Globus pallidus (tissue), 1 donor: ENCODE data around the gene TSPAN16.

ENCODE experiments used
- DNase-seq: peaks from one replicate; pipeline ENCODE4 v3.0.0-alpha.2; 2015; ENCODE audit warnings: low spot score

TSPAN16 gene

GRCh38 chr19:11268783-11269267, 27.1 kb upstream of the TSPAN16 start:
- peak; percentile 24 for DNase-seq

DNA sequence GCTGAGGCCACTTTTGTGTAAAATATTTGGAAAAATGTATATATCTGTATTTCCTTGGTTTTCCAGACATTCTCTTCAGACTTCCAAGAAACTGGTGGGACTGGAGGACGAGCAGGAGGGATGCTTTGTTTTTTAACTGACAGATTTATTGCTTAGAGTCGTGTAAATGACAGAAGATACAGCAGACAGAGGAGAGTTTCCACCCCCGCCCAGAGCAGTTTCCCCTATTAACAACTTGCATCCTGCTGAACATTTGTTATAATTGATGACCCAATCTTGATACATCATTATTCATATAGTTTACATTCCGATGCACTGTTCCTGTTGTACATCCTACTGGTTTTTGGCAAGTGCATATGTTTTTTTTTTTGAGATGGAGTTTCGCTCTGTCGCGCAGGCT, 26.6 kb upstream of the TSPAN16 start:
- DNase-seq, result no peak

DNA sequence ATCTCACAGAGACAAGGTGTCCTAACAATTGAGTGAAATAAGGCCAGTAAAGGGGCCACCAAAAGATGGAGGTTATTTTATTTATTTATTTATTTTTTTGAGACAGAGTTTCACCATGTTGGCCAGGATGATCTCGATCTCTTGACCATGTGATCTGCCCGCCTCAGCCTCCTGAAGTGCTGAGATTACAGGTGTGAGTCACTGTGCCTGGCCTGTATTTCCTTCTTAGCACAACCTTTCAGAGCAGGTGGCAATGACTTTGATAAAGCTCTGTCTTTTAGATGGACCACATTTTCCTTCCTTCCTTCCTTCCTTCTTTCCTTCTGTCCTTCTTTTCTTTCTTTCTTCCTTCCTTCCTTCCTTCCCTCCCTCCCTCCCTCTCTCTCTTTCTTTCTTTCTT, 22.7 kb upstream of the TSPAN16 start:
- no peak for DNase-seq

- DNase-seq, result no peak
Observed at GRCh38 chr19:11273989-11274388, 22.0 kb upstream of the TSPAN16 start.

DNA sequence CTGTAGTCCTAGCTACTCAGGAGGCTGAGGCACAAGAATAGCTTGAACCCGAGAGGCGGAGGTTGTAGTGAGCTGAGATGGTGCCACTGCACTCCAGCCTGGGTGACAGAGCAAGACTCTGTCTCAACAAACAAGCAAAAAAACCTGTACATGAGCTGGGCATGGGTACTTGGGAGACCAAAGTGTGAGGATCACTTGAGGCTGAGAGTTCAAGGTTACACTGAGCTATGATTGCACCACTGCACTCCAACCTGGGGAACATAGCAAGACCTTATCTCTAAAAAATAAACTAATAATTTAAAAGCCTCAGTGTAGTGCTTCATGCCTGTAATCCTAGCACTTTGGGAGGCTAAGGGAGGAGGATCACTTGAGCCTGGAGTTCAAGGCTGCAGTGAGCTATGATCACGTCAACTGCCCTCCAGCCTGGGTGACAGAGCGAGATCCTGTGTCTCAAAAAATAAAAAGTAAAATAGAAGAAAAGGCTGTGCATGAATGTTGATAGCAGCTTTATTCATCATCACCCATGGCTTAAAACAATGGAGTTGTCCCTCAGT, 21.4 kb upstream of the TSPAN16 start:
- no peak for DNase-seq

GRCh38 chr19:11278670-11279069, 17.3 kb upstream of the TSPAN16 start:
- DNase-seq, result no peak

DNA sequence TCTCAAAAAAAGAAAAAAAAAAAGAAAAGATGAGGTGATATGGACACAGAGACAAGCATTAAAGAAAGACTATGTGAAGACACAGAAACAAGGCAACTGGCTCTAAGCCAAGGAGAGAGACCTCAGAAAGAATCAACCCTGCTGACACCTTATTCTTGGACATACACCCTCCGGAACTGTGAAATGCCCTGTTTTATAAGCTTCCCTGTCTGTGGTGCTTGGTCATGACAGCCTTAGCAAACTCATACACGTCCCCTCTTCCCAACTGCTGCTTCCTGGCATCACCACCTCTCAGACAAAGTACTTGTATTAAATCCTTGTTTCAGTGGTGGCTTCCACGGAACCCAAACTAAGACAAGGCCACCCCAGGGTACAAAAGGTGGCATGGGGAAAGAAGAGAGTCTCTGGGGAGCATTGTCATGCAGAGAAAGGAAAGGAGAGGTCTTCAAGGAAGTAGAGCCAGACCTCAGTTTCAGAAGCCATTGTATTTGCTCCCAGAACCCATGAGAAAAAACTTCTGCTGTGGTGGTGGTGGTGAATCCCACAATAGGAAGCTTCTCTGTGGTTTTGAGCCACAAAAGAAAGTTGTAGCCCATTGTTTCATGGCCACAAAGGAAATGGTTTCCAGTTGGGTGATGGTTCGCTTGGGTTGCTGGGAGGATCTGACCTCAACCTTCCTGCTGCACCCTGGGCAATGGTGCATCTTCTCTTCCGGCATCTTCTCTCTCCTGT, 16.3 kb upstream of the TSPAN16 start:
- DNase-seq, result no peak

GRCh38 chr19:11281356-11282049, 14.5 kb upstream of the TSPAN16 start:
- DNase-seq, result no peak

- DNase-seq, result no peak
Observed at GRCh38 chr19:11284515-11284914, 11.4 kb upstream of the TSPAN16 start.

GRCh38 chr19:11286312-11286974, 9.5 kb upstream of the TSPAN16 start:
- DNase-seq, result no peak

DNA sequence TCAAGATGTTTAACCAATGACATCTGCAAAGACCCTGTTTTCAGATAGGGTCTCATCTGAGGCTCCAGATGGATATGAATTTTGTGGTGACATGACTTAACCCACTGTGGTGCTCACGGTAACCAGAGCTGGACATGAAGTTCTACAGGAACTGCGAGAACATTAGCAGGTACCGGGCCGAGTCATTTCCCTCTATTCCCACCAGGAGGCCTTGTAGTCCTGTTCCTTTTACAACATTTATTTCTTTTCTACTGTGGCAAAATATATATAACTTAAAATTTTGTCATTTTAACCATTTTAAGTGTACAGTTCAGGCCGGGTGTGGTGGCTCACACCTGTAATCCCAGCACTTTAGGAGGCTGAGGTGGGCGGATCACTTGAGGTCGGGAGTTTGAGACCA, 7.6 kb upstream of the TSPAN16 start:
- no peak for DNase-seq

GRCh38 chr19:11290256-11290655, 5.7 kb upstream of the TSPAN16 start:
- DNase-seq, result no peak

DNA sequence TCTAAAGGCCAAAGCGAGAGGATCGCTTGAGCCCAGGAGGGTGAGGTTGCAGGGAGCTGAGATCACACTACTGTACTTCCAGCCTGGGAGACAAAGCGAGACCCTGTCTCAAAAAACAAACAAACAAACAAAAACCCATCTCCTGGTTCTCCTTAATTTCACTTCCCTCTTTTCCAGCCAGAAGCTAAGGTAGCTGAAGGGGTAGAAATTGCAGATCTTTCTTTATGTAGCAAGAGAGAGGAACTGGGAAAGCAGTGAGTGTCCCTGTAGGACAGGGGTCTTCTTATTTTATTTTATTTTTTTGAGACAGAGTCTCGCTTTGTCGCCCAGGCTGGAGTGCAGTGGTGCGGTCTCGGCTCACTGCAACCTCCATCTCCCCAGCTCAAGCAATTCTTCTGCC, 4.5 kb upstream of the TSPAN16 start:
- DNase-seq, result no peak

GRCh38 chr19:11291991-11292390, 4.0 kb upstream of the TSPAN16 start:
- no peak for DNase-seq

DNA sequence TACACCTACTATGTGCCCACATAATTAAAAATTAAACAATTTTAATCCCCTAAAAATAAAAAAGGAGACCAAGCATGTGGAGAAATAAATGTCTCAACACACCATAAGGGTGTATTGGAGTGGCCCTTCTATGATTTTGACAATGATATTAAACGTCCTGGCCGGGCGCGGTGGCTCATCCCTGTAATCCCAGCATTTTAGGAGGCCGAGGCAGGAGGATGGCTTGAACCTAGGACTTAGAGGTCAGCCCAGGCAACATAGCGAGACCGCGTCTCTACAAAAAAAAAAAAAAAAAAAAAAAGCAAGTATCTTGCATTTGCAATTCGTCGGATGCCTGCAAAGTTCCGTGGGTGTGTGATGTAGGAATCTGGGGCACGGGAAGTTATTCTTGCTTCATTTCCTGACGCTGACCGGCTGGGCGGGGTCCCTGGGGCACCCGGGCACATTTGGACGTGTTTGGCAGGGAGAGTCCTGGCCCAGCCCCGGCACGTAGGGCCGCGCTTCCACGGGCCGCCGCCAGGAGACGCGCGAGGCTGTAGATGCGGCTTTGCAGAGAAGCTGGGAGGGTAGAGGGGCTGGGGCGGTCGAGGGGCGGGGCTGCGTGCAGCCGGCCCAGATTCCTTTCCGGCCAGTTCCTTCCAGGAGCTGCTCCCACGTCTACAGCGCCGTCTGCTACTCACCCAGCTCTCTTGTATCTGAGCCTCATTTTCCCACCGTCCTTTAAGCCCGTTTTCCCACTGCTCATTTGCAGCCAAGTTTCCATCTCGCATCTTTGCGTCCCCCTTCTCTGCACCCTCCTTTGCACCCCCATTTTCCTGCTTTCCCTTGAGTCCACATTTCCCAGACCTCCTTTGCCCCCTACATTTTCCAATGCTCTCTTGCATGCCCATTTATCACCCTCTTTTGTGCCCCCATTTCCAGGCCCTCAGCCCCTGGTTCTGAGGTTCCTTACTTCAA, 2.2 kb upstream of the TSPAN16 start:
- peak; percentile 85 for DNase-seq

DNA sequence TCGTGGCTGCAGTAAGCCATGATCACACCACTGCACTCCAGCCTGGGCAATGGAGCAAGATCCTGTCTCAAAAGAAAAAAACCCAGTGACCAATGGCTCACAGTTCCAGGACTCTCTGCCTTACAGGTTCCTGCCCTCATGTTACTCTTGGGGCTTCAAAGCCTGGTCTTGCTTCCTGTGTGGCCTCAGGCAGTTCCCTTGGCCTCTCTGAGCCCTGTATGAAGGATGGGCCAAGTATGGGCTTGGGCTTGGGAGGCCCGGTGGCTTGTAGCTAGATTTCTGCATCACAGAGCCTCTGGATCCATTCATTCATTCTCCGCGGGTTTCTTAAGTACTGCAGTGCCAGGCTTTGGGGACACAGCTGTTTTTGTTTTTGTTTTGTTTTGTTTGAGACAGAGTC, 780 bp upstream of the TSPAN16 start:
- DNase-seq, result no peak

DNA sequence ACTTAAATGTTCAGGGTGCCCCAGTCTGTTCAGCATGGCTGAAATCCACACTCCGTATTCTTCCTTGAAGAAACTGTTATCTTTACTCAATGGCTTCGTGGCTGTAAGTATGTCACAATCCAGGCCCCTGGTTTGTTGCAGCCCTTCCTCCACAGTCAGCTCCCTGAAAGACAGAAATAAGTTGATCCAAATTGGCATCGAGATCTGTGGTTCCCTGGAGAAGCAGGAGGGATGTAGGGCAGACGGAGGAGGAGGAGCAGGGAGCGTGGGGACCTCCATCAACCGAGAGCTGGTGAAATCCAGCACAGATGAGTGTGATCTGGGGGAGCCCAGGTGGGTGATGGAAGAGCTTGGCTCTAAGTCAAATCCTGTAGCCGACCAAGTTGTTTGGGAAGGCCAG, 304 bp downstream of the TSPAN16 start:
- no peak for DNase-seq

GRCh38 chr19:11299946-11300810, 4.2 kb downstream of the TSPAN16 start:
- no peak for DNase-seq

GRCh38 chr19:11300811-11301120, 4.8 kb downstream of the TSPAN16 start:
- no peak for DNase-seq

DNA sequence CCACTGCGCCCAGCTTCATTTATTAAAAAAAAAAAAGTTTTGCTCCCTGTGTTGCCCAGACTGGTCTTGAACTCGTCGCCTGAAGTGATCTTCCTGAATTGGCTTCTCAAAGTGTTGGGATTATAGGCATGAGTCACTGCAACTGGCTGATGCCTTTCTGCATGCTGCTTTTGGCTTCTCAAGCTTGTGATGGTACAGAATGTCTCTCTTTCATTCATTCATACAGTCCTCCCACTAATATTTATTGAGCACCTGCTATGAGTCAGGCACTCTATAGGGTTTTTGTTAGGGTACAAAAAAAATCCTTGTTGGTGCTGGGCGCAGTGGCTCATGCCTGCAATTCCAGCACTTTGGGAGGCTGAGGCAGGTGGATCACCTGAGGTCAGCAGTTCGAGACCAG, 9.0 kb downstream of the TSPAN16 start:
- DNase-seq, result no peak

DNA sequence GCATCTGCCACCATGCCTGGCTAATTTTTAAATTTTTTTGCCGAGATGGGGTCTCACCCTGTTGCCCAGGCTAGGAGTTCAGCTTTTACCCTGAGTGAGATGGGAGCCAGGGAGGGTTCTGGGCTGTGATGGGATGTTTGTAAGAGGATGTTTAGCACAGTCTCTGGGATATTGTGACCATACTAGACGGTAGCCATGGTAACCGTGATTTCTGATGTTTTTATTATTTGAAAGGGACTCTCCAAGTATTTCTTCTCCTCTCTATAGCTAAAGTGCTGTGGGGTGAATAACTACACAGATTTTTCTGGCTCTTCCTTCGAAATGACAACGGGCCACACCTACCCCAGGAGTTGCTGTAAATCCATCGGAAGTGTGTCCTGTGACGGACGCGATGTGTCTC, 10.4 kb downstream of the TSPAN16 start:
- DNase-seq, result no peak
